ENCODE measurements around the gene FAM78B.

FAM78B gene

GRCh38 chr1:166164646-166164994 is 2.2 kb downstream of the FAM78B start:
- DNase-seq, result no peak

DNA sequence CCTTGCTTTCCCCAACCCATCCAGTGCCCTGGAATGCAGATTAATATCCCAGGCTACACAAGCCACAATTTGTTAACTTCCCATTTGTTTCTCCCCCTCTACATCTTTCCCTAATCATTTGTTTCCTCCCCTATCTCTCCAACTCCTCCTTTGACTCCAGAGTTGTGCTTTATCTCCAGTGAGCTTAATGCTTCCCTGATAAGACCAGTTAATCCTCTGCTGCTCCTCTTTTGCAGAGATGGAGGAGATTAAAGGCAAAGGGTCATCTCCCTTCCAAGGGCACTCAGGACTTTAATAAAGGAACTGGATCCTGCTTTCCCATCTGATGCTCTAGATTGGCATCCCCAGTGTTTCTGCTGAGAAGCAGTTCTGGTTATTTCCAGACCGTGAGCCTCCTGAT is 7.1 kb downstream of the FAM78B start:
- DNase-seq, result no peak

DNA sequence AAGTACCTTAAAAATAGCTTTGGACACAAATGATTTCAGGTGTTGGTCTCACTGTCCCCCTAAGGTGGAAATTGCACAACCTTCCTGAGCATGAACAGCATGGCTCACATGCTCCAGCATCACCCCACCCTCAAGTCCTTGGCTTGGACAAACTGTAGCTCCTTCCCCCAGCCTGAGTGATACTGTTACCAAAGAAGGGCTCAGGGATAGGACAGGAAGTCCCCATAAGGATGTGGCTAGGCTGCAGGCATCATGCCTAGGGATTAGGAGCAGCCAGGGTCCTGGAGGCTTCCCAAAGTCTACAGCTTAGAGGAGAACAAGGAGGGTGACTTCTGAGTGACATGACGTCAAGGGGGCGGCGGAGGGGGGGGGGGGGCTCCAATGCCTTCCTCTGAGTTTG is 10.1 kb downstream of the FAM78B start:
- no peak for DNase-seq

- DNase-seq, result no peak
Observed at GRCh38 chr1:166155108-166155507, 11.7 kb downstream of the FAM78B start.

GRCh38 chr1:166153525-166154314 is 13.1 kb downstream of the FAM78B start:
- DNase-seq, result no peak

DNA sequence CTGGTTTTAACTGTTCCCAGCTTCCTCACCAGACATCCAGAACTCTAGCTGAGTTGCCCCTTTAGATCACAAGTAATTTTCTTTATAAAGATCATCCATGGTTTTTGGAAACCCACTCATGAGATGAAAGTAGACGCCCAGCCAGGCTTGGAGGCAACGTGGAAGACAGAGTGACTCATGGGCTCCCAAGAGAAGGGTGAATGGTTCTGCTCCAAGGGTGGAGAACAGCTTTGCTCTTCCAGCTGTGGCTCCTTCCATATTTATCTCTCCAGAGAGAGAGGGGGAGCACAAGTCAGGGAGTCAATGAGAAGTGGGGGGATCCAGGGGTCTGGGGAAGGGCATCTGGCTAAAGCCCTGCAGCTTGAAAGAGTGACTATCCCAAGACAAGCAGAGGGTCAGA is 13.8 kb downstream of the FAM78B start:
- no peak for DNase-seq

GRCh38 chr1:166151804-166152203 is 15.0 kb downstream of the FAM78B start:
- DNase-seq, result no peak

DNA sequence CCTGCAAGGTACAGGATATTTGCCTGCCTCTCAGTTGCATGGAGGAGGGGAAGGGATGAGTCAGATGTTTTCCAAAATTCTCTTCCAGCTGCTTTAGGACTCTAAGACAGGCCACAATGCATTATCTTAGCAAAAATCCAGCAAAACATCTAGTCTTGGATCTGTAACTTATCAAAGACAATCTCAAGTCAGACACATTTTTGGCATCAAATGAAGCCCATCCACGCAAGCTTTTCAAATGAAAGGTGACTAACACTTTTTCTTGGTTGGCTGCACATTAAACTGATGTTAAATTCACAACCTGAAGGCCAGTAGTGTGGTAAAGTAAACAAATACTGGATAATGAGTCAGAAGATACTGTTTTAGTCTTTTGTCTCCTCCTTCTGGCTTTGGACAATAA is 21.3 kb downstream of the FAM78B start:
- no peak for DNase-seq

- no peak for DNase-seq
Observed at GRCh38 chr1:166141969-166142368, 24.8 kb downstream of the FAM78B start.

GRCh38 chr1:166140251-166140650 is 26.6 kb downstream of the FAM78B start:
- DNase-seq, result no peak

GRCh38 chr1:166139735-166140134 is 27.1 kb downstream of the FAM78B start:
- no peak for DNase-seq

DNA sequence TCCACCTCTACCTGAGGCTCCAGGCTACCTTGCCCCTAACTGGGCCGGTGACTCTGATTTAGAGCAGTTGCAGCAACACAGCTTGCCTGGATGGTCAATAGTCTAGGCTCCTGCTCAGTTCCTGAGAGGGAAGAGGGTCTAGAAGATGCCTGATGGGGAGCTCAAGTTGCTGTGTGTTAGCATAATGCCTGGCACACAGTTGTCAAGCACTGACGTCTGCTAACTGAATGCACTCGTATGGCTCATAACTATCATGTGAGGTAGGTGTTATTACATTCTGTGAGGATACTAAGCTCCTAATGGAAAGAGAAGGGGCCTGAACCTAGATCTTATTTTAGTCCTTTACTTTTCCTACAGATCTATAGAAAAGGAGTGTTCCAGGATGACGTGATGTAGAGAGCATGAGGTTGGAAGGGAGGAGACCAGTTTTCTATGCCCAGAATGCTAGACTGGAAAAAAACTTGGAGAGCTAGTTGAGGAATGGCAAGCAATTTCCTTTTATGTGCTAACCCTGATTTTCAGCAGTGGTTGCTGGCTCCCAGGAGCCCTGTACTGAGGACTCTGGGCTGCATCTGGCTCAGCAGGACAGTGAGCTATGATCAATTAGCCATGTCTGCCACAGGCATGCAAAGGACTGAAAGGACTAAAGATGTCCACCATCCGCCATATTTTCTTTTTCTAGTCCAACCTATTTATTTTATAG is 30.0 kb downstream of the FAM78B start:
- DNase-seq, result no peak

DNA sequence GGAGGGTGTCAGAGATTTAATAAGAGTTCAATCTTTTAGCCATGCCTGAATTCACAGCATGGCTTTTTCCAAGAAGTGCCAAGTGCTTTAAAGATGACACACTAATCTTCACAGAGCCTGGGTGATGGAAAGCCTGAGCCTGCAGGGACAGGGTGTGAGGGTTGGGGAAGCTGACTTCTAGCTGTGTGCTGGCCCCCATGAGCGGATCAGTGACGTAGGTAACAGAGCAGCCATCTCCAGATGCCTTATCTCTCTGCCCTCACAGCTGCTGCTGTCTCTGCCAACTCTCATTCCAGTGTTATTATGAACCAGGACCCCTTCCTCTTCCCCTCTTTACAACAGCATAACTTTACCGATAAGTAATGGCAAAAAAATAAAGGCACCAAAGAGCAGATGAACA is 30.6 kb downstream of the FAM78B start:
- no peak for DNase-seq

GRCh38 chr1:166133857-166134256 is 32.9 kb downstream of the FAM78B start:
- DNase-seq, result no peak

DNA sequence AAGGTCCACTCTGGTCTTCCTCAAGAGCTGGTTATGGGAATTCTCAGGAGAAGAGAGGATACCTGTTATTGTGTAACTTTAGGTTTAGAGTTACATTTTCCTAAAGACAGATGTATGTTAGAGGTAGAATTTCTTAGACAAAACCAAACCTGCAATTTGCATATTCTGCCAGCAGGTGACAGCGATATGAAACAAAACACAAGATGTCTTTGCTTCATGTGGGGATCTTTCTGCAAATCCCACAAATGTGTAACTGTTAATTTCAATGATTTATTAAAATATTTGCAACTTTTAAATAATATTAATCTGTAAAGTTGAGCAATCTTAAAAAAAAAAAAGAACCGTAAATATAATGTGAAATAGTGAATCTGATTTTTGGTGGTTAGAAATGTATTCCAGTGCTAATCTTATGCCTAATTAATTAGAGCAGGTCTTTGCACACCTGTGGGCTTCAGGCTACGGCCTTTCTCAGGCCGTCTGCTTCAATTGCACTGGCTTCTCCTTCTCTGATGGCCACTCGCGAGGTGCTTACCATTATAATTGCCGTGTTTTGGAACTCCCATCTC is 33.4 kb downstream of the FAM78B start:
- no peak for DNase-seq

DNA sequence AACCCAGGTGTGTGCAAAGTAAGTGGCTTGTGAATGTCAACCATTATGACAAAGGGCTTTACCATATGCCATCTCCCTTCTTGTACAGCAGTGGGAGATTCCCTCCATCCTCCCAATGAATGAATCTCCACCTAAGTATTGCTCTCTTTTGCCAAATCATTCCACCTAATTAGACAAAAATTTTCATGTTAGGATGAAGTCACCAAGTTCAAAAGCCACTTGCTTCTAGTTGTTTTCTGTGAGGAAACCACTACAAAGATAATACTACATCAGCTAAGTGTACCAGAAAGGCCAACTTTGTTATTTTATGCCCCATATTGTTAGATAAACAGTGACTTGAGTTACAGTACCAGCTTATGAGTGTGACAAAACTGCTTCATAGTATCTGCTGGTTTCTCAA is 34.3 kb downstream of the FAM78B start:
- DNase-seq, result no peak

- no peak for DNase-seq
Observed at GRCh38 chr1:166129006-166129405, 37.8 kb downstream of the FAM78B start.

DNA sequence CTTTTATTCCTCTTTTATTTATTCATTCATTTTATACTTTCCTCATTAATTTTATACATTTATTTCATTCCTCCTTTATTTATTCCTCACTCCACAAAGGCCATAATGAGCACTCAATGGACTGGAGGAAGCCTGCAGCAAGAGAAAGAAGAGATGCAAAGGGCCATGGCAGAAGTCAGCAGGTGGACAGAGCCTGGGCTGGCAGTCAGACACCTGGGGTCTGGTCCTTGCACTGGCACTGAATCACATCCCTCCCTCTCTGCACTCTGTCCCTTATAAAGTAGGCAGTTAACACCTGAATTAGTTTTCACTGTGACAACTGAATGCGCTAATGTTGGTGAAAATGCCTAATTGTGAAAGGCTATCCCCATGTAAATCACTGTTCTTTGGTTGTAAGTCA is 38.6 kb downstream of the FAM78B start:
- DNase-seq, result no peak

- no peak for DNase-seq
Observed at GRCh38 chr1:166127003-166127402, 39.8 kb downstream of the FAM78B start.

DNA sequence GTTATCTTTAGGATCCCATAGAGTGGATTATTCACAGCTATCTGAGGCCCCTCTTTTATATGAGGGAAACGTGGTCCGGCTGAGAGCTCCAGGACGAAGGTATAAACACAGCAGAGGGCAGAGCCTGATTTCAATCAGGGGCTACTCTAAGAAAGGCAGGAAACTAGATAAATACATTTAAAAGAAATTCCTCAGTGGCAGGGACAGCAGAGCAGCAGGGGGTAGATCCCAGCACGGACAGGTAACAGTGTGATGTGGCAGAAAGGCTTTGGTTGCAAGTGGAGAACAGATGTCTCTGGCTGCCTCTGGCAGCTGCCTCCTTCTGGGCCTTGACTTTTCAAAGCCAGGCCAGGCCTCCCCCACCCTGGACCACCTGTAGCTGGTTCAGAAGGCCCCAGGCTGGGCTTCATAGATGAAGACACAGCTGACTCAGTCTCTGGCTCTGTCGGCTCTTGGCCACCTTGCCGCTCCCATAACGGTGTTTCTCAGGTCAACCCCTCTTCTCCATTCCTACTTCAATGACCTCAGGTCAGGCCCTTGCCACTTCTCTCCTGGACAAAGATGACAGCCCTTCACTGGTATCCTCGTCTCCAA is 43.8 kb downstream of the FAM78B start:
- DNase-seq, result no peak

DNA sequence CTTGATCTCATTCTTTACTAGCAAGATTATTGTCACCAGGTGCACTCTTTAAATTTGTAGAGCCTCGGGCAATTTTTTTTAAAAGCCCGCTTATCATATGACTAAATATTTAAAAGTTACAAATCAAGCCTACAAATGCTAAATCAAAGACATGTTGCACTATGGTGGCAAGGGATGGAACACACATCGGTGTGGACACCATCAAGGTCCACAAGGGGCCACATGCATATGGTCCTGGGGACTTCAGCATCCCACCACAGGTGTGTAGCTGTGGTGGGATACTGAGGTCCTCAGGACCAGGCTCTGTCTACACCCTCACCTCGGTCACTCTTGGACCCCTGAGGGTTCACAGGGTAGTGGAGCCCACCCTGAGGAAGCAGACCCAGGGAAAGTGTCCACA is 45.8 kb downstream of the FAM78B start:
- no peak for DNase-seq

GRCh38 chr1:166120281-166120680 is 46.5 kb downstream of the FAM78B start:
- DNase-seq, result no peak

DNA sequence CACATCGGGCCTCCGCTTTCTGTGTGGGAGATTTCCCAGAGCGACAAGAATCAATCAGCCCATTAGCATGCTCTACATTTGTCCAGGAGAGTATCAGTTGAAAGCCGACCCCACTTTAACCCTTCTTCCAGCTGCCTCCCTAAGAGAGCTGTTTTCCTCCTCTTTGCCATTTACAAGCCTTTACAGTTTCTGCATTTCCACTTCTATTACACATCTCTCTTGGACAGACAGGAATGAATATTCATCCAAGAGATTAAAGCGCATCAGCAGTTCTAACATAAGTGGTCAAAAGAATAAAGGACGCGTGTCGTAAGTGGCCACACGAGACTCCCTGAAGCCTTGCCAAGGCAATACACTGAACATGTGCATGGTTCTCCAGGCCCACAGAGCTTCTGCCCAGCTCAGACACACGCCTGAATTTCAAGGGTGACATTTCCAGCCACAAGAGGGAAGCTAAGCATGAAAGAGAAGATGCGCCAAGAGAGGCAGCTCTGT is 47.3 kb downstream of the FAM78B start:
- DNase-seq, result no peak

DNA sequence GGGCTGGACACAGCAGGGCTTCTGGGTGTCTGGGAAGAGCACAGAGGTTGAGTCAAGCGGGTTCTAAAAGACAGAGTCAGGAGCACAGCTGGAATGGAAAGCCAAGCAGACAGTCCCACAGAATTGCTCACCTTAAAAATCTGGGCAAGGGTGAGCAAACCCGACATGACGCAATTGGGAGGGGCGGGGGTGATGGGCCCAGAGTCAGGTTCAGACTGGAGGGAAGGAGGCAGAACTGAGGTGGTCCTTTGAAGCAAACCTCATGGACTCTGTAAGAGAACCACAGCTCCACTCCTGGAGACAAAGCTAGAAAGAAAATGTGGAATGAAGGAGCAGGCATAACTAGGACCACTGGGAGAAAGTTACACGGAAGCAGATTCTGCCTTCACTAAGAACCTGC is 49.0 kb downstream of the FAM78B start:
- no peak for DNase-seq

All from effector CD4-positive, alpha-beta T cell (primary cell).